MCF 10A (cell line): ENCODE measurements around the gene DENND5A. TPM values are rescaled to one million over a fixed set of nuclear protein-coding genes. Genes with fewer than 3 reads are reported as not detected.

Experiments
- BruUV-seq: library from RNA; stranded (reverse); fragments of 400-500 nt; replicated peaks from 2 replicates; lab custom pipeline; 2021; lab: Mats Ljungman, UMichigan
- CTCF ChIA-PET: fragments of 300-600 bp; sonication (Branson Sonifier 250); formaldehyde crosslinking; extraction: SDS; loops from one replicate; lab custom pipeline; 2021; ENCODE audit warnings: antibody characterized with exemption, inconsistent platforms; lab: Yijun Ruan, JAX
- POLR2A ChIA-PET: fragments of 300-600, 350-650 bp; sonication (Branson Sonifier 250); formaldehyde crosslinking; extraction: SDS; loops from one replicate; lab custom pipeline; 2020; ENCODE audit warnings: antibody characterized with exemption, inconsistent platforms; lab: Yijun Ruan, JAX
- DNase-seq: peaks from one replicate; pipeline ENCODE4 v3.0.0-alpha.2; 2018; ENCODE audit not compliant: unreplicated experiment
- H3K27ac Mint-ChIP-seq: one replicate; pipeline ENCODE4 v1.8.0; 2022; ENCODE audit warnings: mild to moderate bottlenecking, low read depth, mixed read lengths; ENCODE audit not compliant: unreplicated experiment
- H3K27me3 Mint-ChIP-seq: one replicate; pipeline ENCODE4 v1.8.0; 2022; ENCODE audit warnings: mixed read lengths; ENCODE audit not compliant: insufficient read depth, unreplicated experiment
- H3K36me3 Mint-ChIP-seq: one replicate; pipeline ENCODE4 v1.8.0; 2022; ENCODE audit warnings: mild to moderate bottlenecking, moderate library complexity, mixed read lengths; ENCODE audit not compliant: insufficient read depth, unreplicated experiment
- H3K4me1 Mint-ChIP-seq: one replicate; pipeline ENCODE4 v1.8.0; 2022; ENCODE audit warnings: mixed read lengths; ENCODE audit not compliant: insufficient read depth, unreplicated experiment
- H3K4me3 Mint-ChIP-seq: one replicate; pipeline ENCODE4 v1.8.0; 2022; ENCODE audit warnings: mild to moderate bottlenecking, moderate library complexity, mixed read lengths; ENCODE audit not compliant: unreplicated experiment
- H3K9me3 Mint-ChIP-seq: one replicate; pipeline ENCODE4 v1.8.0; 2022; ENCODE audit warnings: mixed read lengths; ENCODE audit not compliant: unreplicated experiment
- CTCF ChIP-seq: fragments of 200-600 bp; IDR thresholded peaks from one replicate; pipeline ENCODE4 v1.8.0; 2022; ENCODE audit warnings: antibody characterized with exemption, mild to moderate bottlenecking; ENCODE audit not compliant: unreplicated experiment
- intact Hi-C: fragments of 100-400 bp; cut with micrococcal nuclease; formaldehyde crosslinking; loops from 2 replicates; pipeline ENCODE4 v1.14.1; 2022
- total RNA-seq: library from RNA; stranded (reverse); gene quantifications from 2 replicates; pipeline ENCODE4 v1.2.3, GENCODE V29; 2022

DENND5A gene
- total RNA-seq, 1 experiment from 2014 or later = 55.4 TPM

GRCh38 chr11:9160166-9160565, 105.0 kb downstream of the DENND5A start:
- CTCF ChIA-PET = no interaction called here
- no TSS peak for BruUV-seq
- POLR2A ChIA-PET = no interaction called here
- intact Hi-C loops = no loop called here
- Mint-ChIP-seq H3K27ac (no peak overlapping the region), H3K36me3 (peaks cover 9% of the 10 kb centered on the region), H3K4me3 (no peak overlapping the region), H3K27me3 (no peaks in the 10 kb centered on the region), H3K4me1 (peaks cover 6% of the 10 kb centered on the region), H3K9me3 (no peaks in the 10 kb centered on the region)
- DNase-seq = no peak
- TF ChIP-seq CTCF = no peak

GRCh38 chr11:9158898-9159391, 106.2 kb downstream of the DENND5A start:
- H3K4me3 Mint-ChIP-seq = no peak overlapping the region
- peaks cover 6% of the 10 kb centered on the region for H3K4me1 Mint-ChIP-seq
- H3K27me3 Mint-ChIP-seq = no peaks in the 10 kb centered on the region
- CTCF ChIA-PET = interaction anchor here (0.6 to 2.1 kb wide), 4 partner anchors 20 to 206 kb away, joined by 3 to 8 read pairs (median 4); no protein-coding TSS in a partner anchor
- peaks cover 9% of the 10 kb centered on the region for H3K36me3 Mint-ChIP-seq
- DNase-seq = no peak
- no TSS peak for BruUV-seq
- POLR2A ChIA-PET = interaction anchor here (1.1 to 1.2 kb wide), 2 partner anchors 8 to 302 kb away, joined by 3 read pairs; partner anchors contain the start of gene ZNF143
- intact Hi-C loops = loop anchor here (5.0 kb wide), 1 partner anchor 103 kb away; no protein-coding TSS in a partner anchor
- no peak for TF ChIP-seq CTCF
- no peaks in the 10 kb centered on the region for H3K9me3 Mint-ChIP-seq
- H3K27ac Mint-ChIP-seq = no peak overlapping the region

GRCh38 chr11:9155930-9156329, 109.2 kb downstream of the DENND5A start:
- CTCF ChIA-PET = interaction anchor here (0.6 to 1.3 kb wide), 2 partner anchors 9 to 11 kb away, joined by 5 to 7 read pairs; no protein-coding TSS in a partner anchor
- TF ChIP-seq CTCF = no peak
- POLR2A ChIA-PET = no interaction called here
- H3K9me3 Mint-ChIP-seq = no peaks in the 10 kb centered on the region
- H3K27ac Mint-ChIP-seq = no peak overlapping the region
- H3K4me1 Mint-ChIP-seq = peaks cover 6% of the 10 kb centered on the region
- no TSS peak for BruUV-seq
- no peaks in the 10 kb centered on the region for H3K27me3 Mint-ChIP-seq
- intact Hi-C loops = loop anchor here (5.0 kb wide), 1 partner anchor 106 kb away; no protein-coding TSS in a partner anchor
- DNase-seq = no peak
- no peak overlapping the region for H3K4me3 Mint-ChIP-seq
- H3K36me3 Mint-ChIP-seq = peaks cover 28% of the 10 kb centered on the region

- Mint-ChIP-seq H3K4me3 (no peak overlapping the region), H3K36me3 (peaks cover 40% of the 10 kb centered on the region), H3K4me1 (peaks cover 5% of the 10 kb centered on the region), H3K27ac (no peak overlapping the region), H3K27me3 (no peaks in the 10 kb centered on the region), H3K9me3 (no peaks in the 10 kb centered on the region)
- no TSS peak for BruUV-seq
- ChIA-PET POLR2A (no interaction called here), CTCF (interaction anchor here (0.6 to 2.2 kb wide), 4 partner anchors 9 to 353 kb away, joined by 3 to 8 read pairs (median 4); no protein-coding TSS in a partner anchor)
- no peak for TF ChIP-seq CTCF
- no peak for DNase-seq
- intact Hi-C loops = no loop called here
These were observed 111.5 kb downstream of the DENND5A start for GRCh38 chr11:9153651-9154050.
